ENCODE results near the gene ZCCHC4.
"Not testable (repeated sequence)": the region's sequence is repeated elsewhere in the genome, so short reads cannot be mapped to it uniquely, and the experiment has no call there.

The ZCCHC4 gene

DNA sequence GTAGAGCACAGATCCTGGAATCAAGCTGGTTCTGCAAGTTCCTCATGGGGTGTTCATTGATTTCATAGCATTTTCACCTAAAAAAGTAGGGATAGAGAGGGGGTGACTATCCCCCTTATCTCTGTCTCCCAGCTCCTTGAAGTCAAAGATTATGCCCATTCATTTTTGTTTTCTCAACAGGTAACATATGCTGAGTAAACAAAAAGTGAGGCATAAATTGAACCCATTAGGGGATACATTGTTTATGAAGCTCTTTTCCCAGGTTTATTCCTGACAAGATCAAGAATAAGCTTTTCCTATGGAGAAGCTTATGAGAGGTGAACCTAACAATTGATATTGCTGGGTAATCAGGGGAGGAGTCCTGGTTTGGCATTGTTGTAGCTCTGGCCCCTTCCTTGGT is 55.3 kb downstream of the ZCCHC4 start:
- Histone ChIP-seq H3K9me3 (ENCODE audit: control extremely low read depth in 1 of 5, control insufficient read depth in 4 of 5, insufficient read depth in 2 of 5, low read depth in 1 of 5, low read length in 4 of 5) (no peaks in the 10 kb centered on the region), H3K27ac (ENCODE audit: insufficient read depth in 1 of 2, low read depth in 1 of 2, low read length in 2 of 2, poor library complexity in 1 of 2, severe bottlenecking in 2 of 2) (no peak overlapping the region), H3K27me3 (replicated peaks in 2 of 5; ENCODE audit: control insufficient read depth in 4 of 5, insufficient read depth in 5 of 5, low read length in 4 of 5) (no peaks in the 10 kb centered on the region), H3K4me1 (ENCODE audit: control extremely low read depth in 1 of 4, control insufficient read depth in 4 of 4, insufficient read depth in 4 of 4, low read length in 3 of 4) (no peaks in the 10 kb centered on the region), H3K36me3 (ENCODE audit: control insufficient read depth in 4 of 4, insufficient read depth in 4 of 4, low read length in 3 of 4) (peaks cover 6 to 31% (median 17%) of the 10 kb centered on the region in 4 experiments), H3K4me3 (ENCODE audit: control insufficient read depth in 1 of 7, extremely low read depth in 1 of 7, insufficient read depth in 4 of 7, low read depth in 2 of 7, low read length in 6 of 7) (no peak overlapping the region)
- CTCF ChIA-PET: interaction anchor here (0.8 to 5.4 kb wide), 16 partner anchors 10 to 820 kb away, joined by 3 to 34 read pairs (median 5); partner anchors contain the start of genes ANAPC4, SEPSECS and ZCCHC4
- DNase-seq: no peak
- POLR2A ChIA-PET: no interaction called here

DNA sequence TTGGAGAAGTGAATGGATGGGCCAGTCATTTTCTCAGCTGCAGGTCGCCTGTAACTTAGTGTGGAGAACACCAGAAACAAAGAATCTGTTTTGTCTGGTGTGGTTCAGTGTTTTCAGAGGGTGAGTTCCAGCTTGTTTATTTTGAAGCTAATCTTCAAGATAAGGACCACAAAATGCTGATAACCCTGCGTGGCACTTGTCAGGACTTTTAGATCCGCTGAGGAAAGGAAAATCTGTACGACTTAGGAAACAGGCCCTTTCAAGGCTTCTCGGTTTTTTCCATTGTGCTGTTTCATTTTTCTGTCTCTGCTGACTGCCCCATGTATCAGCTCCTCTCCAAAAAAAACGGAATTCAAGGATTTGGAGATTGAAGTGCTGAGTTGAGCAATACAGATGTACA is 55.7 kb downstream of the ZCCHC4 start:
- POLR2A ChIA-PET: no interaction called here
- Histone ChIP-seq H3K27ac (ENCODE audit: insufficient read depth in 1 of 2, low read depth in 1 of 2, low read length in 2 of 2, poor library complexity in 1 of 2, severe bottlenecking in 2 of 2) (no peak overlapping the region), H3K9me3 (ENCODE audit: control extremely low read depth in 1 of 5, control insufficient read depth in 4 of 5, insufficient read depth in 2 of 5, low read depth in 1 of 5, low read length in 4 of 5) (no peaks in the 10 kb centered on the region), H3K4me1 (ENCODE audit: control extremely low read depth in 1 of 4, control insufficient read depth in 4 of 4, insufficient read depth in 4 of 4, low read length in 3 of 4) (no peaks in the 10 kb centered on the region), H3K4me3 (ENCODE audit: control insufficient read depth in 1 of 7, extremely low read depth in 1 of 7, insufficient read depth in 4 of 7, low read depth in 2 of 7, low read length in 6 of 7) (no peak overlapping the region), H3K36me3 (ENCODE audit: control insufficient read depth in 4 of 4, insufficient read depth in 4 of 4, low read length in 3 of 4) (peaks cover 6 to 30% (median 17%) of the 10 kb centered on the region in 4 experiments), H3K27me3 (replicated peaks in 2 of 5; ENCODE audit: control insufficient read depth in 4 of 5, insufficient read depth in 5 of 5, low read length in 4 of 5) (no peaks in the 10 kb centered on the region)
- WGBS (ENCODE audit: insufficient coverage): 94% methylated on average over 4 of the region's 6 CpGs
- DNase-seq: no peak
- CTCF ChIA-PET: interaction anchor here (0.8 to 5.4 kb wide), 12 partner anchors 9 to 388 kb away, joined by 3 to 34 read pairs (median 6); partner anchors contain the start of genes ANAPC4, SEPSECS and ZCCHC4

GRCh38 chr4:25370242-25370641 is 57.7 kb downstream of the ZCCHC4 start:
- Histone ChIP-seq H3K27me3 (replicated peaks in 2 of 5; ENCODE audit: control insufficient read depth in 4 of 5, insufficient read depth in 5 of 5, low read length in 4 of 5) (no peaks in the 10 kb centered on the region), H3K4me1 (ENCODE audit: control extremely low read depth in 1 of 4, control insufficient read depth in 4 of 4, insufficient read depth in 4 of 4, low read length in 3 of 4) (peaks cover 0 to 6% (median 3%) of the 10 kb centered on the region in 4 experiments), H3K4me3 (ENCODE audit: control insufficient read depth in 1 of 7, extremely low read depth in 1 of 7, insufficient read depth in 4 of 7, low read depth in 2 of 7, low read length in 6 of 7) (no peak overlapping the region), H3K36me3 (ENCODE audit: control insufficient read depth in 4 of 4, insufficient read depth in 4 of 4, low read length in 3 of 4) (peaks cover 6 to 21% (median 12%) of the 10 kb centered on the region in 4 experiments), H3K9me3 (ENCODE audit: control extremely low read depth in 1 of 5, control insufficient read depth in 4 of 5, insufficient read depth in 2 of 5, low read depth in 1 of 5, low read length in 4 of 5) (no peaks in the 10 kb centered on the region), H3K27ac (ENCODE audit: insufficient read depth in 1 of 2, low read depth in 1 of 2, low read length in 2 of 2, poor library complexity in 1 of 2, severe bottlenecking in 2 of 2) (no peak overlapping the region)
- no peak for DNase-seq
- WGBS (ENCODE audit: insufficient coverage): no CpG with 5 or more reads among the region's 2 CpGs
- ChIA-PET POLR2A (no interaction called here), CTCF (no interaction called here)

GRCh38 chr4:25372549-25372948 is 60.0 kb downstream of the ZCCHC4 start:
- POLR2A ChIA-PET; H3K9me3 ChIP-seq (ENCODE audit: control extremely low read depth in 1 of 5, control insufficient read depth in 4 of 5, insufficient read depth in 2 of 5, low read depth in 1 of 5, low read length in 4 of 5); H3K27ac ChIP-seq (ENCODE audit: insufficient read depth in 1 of 2, low read depth in 1 of 2, low read length in 2 of 2, poor library complexity in 1 of 2, severe bottlenecking in 2 of 2); H3K4me3 ChIP-seq (ENCODE audit: control insufficient read depth in 1 of 7, extremely low read depth in 1 of 7, insufficient read depth in 4 of 7, low read depth in 2 of 7, low read length in 6 of 7); H3K27me3 ChIP-seq (replicated peaks in 2 of 5; ENCODE audit: control insufficient read depth in 4 of 5, insufficient read depth in 5 of 5, low read length in 4 of 5); DNase-seq: not testable (repeated sequence)
- Histone ChIP-seq H3K4me1 (ENCODE audit: control extremely low read depth in 1 of 4, control insufficient read depth in 4 of 4, insufficient read depth in 4 of 4, low read length in 3 of 4) (peaks cover under 1 to 15% (median 11%) of the 10 kb centered on the region in 4 experiments), H3K36me3 (ENCODE audit: control insufficient read depth in 4 of 4, insufficient read depth in 4 of 4, low read length in 3 of 4) (peaks cover 4 to 19% (median 10%) of the 10 kb centered on the region in 4 experiments)
- 94% methylated on average over 6 of the region's 9 CpGs for WGBS (ENCODE audit: insufficient coverage)
- CTCF ChIA-PET: interaction anchor here (1.6 kb wide), 1 partner anchor 15 kb away, joined by 4 read pairs; no protein-coding TSS in a partner anchor

- DNase-seq: peak; percentile 92 to 96 (median 95)
- CTCF ChIA-PET: interaction anchor here (0.8 to 2.7 kb wide), 4 partner anchors 9 to 222 kb away, joined by 3 to 12 read pairs (median 4); no protein-coding TSS in a partner anchor
- no peaks in the 10 kb centered on the region for H3K9me3 ChIP-seq (ENCODE audit: control extremely low read depth in 1 of 5, control insufficient read depth in 4 of 5, insufficient read depth in 2 of 5, low read depth in 1 of 5, low read length in 4 of 5)
- POLR2A ChIA-PET: no interaction called here
- H3K4me3 ChIP-seq (ENCODE audit: control insufficient read depth in 1 of 7, extremely low read depth in 1 of 7, insufficient read depth in 4 of 7, low read depth in 2 of 7, low read length in 6 of 7): peak within 1 kb of the TSS; percentile 90 to 99 (median 96)
- H3K27ac ChIP-seq (ENCODE audit: insufficient read depth in 1 of 2, low read depth in 1 of 2, low read length in 2 of 2, poor library complexity in 1 of 2, severe bottlenecking in 2 of 2): peak within 1 kb of the TSS; percentile 9 to 80
- H3K36me3 ChIP-seq (ENCODE audit: control insufficient read depth in 4 of 4, insufficient read depth in 4 of 4, low read length in 3 of 4): peaks cover 0 to 18% (median 9%) of the 10 kb centered on the region in 4 experiments
- H3K27me3 ChIP-seq (replicated peaks in 2 of 5; ENCODE audit: control insufficient read depth in 4 of 5, insufficient read depth in 5 of 5, low read length in 4 of 5): no peaks in the 10 kb centered on the region
- WGBS (ENCODE audit: insufficient coverage): 0% methylated on average over 55 of the region's 74 CpGs
- H3K4me1 ChIP-seq (ENCODE audit: control extremely low read depth in 1 of 4, control insufficient read depth in 4 of 4, insufficient read depth in 4 of 4, low read length in 3 of 4): peaks cover 6 to 27% (median 20%) of the 10 kb centered on the region in 4 experiments
Measured at GRCh38 chr4:25376754-25377571, 64.4 kb downstream of the ZCCHC4 start, which contains the start of gene ANAPC4. ANAPC4 (plus strand) TSS chr4:25377263; CDS start chr4:25377428, 165 bp downstream.

DNA sequence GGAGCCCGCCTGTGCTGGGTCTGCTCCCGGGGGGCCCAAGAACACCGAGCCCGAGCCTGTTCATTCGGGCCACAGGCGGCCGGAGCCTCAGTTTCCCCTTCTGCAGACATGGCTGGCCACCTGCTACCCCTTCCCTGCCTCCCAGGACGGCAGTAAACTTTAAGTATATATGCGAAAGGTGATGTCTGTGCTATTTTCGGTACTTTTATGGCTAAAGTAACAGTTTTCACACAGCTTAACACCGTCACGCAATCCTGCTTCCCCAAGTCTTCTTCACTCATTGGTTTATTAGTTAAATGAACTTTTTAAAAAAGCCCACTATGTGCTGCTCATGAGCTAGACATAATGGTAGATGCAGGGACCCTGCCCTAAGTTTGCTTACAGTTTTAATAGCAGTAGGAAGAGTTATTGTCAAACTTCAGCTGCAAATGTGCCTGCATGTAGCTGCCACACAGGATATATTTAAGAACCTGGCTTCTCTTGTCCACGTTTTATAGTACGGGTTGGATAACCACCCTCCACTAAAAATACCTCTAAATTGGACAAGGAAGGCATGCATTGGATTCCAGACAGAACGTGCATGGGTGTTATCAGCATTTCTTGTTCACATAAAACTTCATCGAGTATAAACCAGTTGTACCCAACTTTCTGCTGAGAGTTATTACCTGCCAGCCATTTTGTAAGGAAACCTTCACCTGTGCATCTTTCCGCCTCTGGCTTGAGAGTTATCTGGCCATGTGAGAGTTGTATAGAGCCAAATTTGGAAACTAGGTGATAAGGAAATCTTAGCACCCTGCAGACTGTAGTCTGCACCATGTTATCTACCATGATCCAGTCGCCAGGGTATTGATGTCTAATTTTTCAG is 65.2 kb downstream of the ZCCHC4 start:
- POLR2A ChIA-PET: no interaction called here
- peak overlapping the region; percentile 90 to 99 (median 96) for H3K4me3 ChIP-seq (ENCODE audit: control insufficient read depth in 1 of 7, extremely low read depth in 1 of 7, insufficient read depth in 4 of 7, low read depth in 2 of 7, low read length in 6 of 7)
- peak in 2 of 3 donors; percentile 22 to 39 for DNase-seq

More for the DNA sequence above, 65.2 kb downstream of the ZCCHC4 start:
- Histone ChIP-seq H3K27ac (ENCODE audit: insufficient read depth in 1 of 2, low read depth in 1 of 2, low read length in 2 of 2, poor library complexity in 1 of 2, severe bottlenecking in 2 of 2) (peak overlapping the region; percentile 9 to 80), H3K4me1 (ENCODE audit: control extremely low read depth in 1 of 4, control insufficient read depth in 4 of 4, insufficient read depth in 4 of 4, low read length in 3 of 4) (peaks cover 6 to 27% (median 20%) of the 10 kb centered on the region in 4 experiments), H3K27me3 (replicated peaks in 2 of 5; ENCODE audit: control insufficient read depth in 4 of 5, insufficient read depth in 5 of 5, low read length in 4 of 5) (no peaks in the 10 kb centered on the region), H3K36me3 (ENCODE audit: control insufficient read depth in 4 of 4, insufficient read depth in 4 of 4, low read length in 3 of 4) (peaks cover 0 to 21% (median 12%) of the 10 kb centered on the region in 4 experiments), H3K9me3 (ENCODE audit: control extremely low read depth in 1 of 5, control insufficient read depth in 4 of 5, insufficient read depth in 2 of 5, low read depth in 1 of 5, low read length in 4 of 5) (no peaks in the 10 kb centered on the region)
- WGBS (ENCODE audit: insufficient coverage): 22% methylated on average over 15 of the region's 18 CpGs
- CTCF ChIA-PET: interaction anchor here (0.8 to 2.7 kb wide), 5 partner anchors 10 to 223 kb away, joined by 3 to 12 read pairs (median 4); no protein-coding TSS in a partner anchor
